H1 (cell line): ENCODE results near the gene MTG1. TPM values are rescaled to one million over a fixed set of nuclear protein-coding genes. Genes with fewer than 3 reads are reported as not detected.

ENCODE experiments used
- CBX5 ChIP-seq: fragments of 300-800, 300-1000 bp; sonication (generic); IDR thresholded peaks from 2 replicates; pipeline ENCODE4 v1.7.1; 2016; ENCODE audit warnings: antibody characterized with exemption, low read length, low read depth
- CTBP2 ChIP-seq: IDR thresholded peaks from 2 replicates; pipeline ENCODE4 v1.7.0; 2011; ENCODE audit warnings: borderline replicate concordance, mild to moderate bottlenecking, moderate library complexity, mixed read lengths, low read length; ENCODE audit not compliant: insufficient read depth, insufficient read length
- POLR2A ChIP-seq, 2 experiments: IDR thresholded peaks; 1 replicate in 1 of 2; 2 replicates in 1 of 2; pipeline ENCODE4 v1.6.1; 2011; ENCODE audit warnings: low read depth in 2 of 2, low read length in 2 of 2, mild to moderate bottlenecking in 2 of 2; ENCODE audit errors: control extremely low read depth in 1 of 2
- SIX5 ChIP-seq: IDR thresholded peaks from 2 replicates; pipeline ENCODE4 v1.6.1; 2011; ENCODE audit warnings: mild to moderate bottlenecking, low read depth, low read length
- polyA plus RNA-seq, 7 experiments: library from polyadenylated mRNA; depleted of rRNA in 3 of 7; stranded (reverse) in 5 of 7; unstranded in 2 of 7; fragments of >200 nt in 5 of 7; fragments of 200-250 nt in 2 of 7; gene quantifications; 1 replicate in 5 of 7; 2 replicates in 1 of 7; 4 replicates in 1 of 7; pipeline versions ENCODE4 v1.2.1 to v1.2.3, GENCODE V29; 2011 to 2013; ENCODE audit warnings: missing spikeins in 2 of 7, mixed read lengths in 2 of 7
- total RNA-seq: library from RNA; stranded (reverse); fragmentation: NEBNext Ultra II Directional; extraction: Animal tissue kit (Norgen Biotek cat#: 25700); gene quantifications from 2 replicates; pipeline ENCODE4 v1.2.1, GENCODE V29; 2021
- TF ChIP-seq, protein P1 (sequence below): IDR thresholded peaks from 2 replicates; pipeline ENCODE4 v1.6.1; 2011; ENCODE audit warnings: low read depth, mild to moderate bottlenecking, low read length; ENCODE audit not compliant: insufficient read depth
- TF ChIP-seq, protein P2 (sequence below): IDR thresholded peaks from 2 replicates; pipeline ENCODE4 v1.6.1; 2012; ENCODE audit warnings: inconsistent platforms

The MTG1 gene
- total and polyA plus RNA-seq, 2 of the 8 experiments (the other 6 are each of a cell fraction or from before 2014, with no cell fraction given): 56.6 to 81.6 TPM

DNA sequence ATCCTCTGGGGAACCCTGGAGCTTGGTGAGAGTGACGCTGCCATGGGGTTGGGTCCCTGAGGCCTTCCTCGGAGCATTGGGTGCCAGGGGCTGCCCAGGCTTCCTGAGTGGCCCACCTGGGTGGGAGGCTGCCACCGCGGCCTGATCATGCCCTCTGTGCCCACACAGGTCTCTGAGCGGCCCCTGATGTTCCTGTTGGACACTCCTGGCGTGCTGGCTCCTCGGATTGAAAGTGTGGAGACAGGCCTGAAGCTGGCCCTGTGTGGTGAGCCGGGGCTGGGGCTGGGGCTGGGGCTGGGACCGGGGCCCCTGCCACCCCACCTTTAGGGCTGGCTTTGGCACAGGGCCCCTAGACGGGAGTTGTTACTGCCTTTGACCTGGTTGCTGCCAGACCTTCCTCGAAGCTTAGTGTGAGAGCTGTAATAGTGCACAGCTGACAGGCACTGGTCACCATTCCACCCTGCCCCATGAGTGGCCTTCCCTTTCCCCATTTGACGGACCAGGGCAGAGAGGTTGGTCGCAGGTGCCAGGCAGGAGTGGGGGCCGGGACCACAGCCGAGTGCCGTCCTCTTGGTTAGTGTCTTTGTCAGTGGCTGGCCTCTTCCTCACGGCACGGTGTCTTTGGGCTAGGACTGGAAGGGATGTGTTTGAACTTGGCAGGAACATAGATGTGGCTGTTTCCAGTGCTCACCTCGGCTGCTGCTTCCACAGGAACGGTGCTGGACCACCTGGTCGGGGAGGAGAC is 8.2 kb downstream of the MTG1 start (continued):
- TF ChIP-seq CBX5: no peak
- TF ChIP-seq, protein P1, sequence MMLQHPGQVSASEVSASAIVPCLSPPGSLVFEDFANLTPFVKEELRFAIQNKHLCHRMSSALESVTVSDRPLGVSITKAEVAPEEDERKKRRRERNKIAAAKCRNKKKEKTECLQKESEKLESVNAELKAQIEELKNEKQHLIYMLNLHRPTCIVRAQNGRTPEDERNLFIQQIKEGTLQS: no peak
- TF ChIP-seq, protein P2, sequence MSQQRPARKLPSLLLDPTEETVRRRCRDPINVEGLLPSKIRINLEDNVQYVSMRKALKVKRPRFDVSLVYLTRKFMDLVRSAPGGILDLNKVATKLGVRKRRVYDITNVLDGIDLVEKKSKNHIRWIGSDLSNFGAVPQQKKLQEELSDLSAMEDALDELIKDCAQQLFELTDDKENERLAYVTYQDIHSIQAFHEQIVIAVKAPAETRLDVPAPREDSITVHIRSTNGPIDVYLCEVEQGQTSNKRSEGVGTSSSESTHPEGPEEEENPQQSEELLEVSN: no peak
- no peak for TF ChIP-seq POLR2A (IDR thresholded peaks at IDR 0.05; ENCODE audit: control extremely low read depth in 1 of 2, low read depth in 2 of 2, low read length in 2 of 2)
- TF ChIP-seq SIX5: no peak
- TF ChIP-seq CTBP2: no peak
